ENCODE data around the gene LMO2. TPM values are rescaled to one million over a fixed set of nuclear protein-coding genes. Genes with fewer than 3 reads are reported as not detected.

The LMO2 gene
- total RNA-seq, 1 donor from 2014 or later = 12.7 TPM

GRCh38 chr11:33928564-33928963, 36.7 kb upstream of the LMO2 start:
- Mint-ChIP-seq H3K27ac (no peak overlapping the region), H3K9me3 (no peaks in the 10 kb centered on the region), H3K27me3 (peaks cover 13% of the 10 kb centered on the region), H3K4me3 (no peak overlapping the region), H3K4me1 (ENCODE audit: unreplicated experiment) (peaks cover 29% of the 10 kb centered on the region), H3K36me3 (no peaks in the 10 kb centered on the region)
- TF ChIP-seq, protein P1, sequence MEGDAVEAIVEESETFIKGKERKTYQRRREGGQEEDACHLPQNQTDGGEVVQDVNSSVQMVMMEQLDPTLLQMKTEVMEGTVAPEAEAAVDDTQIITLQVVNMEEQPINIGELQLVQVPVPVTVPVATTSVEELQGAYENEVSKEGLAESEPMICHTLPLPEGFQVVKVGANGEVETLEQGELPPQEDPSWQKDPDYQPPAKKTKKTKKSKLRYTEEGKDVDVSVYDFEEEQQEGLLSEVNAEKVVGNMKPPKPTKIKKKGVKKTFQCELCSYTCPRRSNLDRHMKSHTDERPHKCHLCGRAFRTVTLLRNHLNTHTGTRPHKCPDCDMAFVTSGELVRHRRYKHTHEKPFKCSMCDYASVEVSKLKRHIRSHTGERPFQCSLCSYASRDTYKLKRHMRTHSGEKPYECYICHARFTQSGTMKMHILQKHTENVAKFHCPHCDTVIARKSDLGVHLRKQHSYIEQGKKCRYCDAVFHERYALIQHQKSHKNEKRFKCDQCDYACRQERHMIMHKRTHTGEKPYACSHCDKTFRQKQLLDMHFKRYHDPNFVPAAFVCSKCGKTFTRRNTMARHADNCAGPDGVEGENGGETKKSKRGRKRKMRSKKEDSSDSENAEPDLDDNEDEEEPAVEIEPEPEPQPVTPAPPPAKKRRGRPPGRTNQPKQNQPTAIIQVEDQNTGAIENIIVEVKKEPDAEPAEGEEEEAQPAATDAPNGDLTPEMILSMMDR (conservative IDR thresholded peaks at IDR 0.05) = no peak
- no peak for DNase-seq (ENCODE audit: extremely low spot score, unreplicated experiment)

- Mint-ChIP-seq H3K4me3 (no peak overlapping the region), H3K27ac (no peak overlapping the region), H3K4me1 (ENCODE audit: unreplicated experiment) (peaks cover 15% of the 10 kb centered on the region), H3K36me3 (no peaks in the 10 kb centered on the region), H3K9me3 (no peaks in the 10 kb centered on the region), H3K27me3 (peaks cover 13% of the 10 kb centered on the region)
- no peak for DNase-seq (ENCODE audit: extremely low spot score, unreplicated experiment)
- TF ChIP-seq, protein P1 (conservative IDR thresholded peaks at IDR 0.05) = no peak
Observed at GRCh38 chr11:33926671-33927552, 35.0 kb upstream of the LMO2 start.

GRCh38 chr11:33924341-33924740, 32.5 kb upstream of the LMO2 start:
- TF ChIP-seq, protein P1 (conservative IDR thresholded peaks at IDR 0.05) = no peak
- Mint-ChIP-seq H3K36me3 (no peaks in the 10 kb centered on the region), H3K9me3 (no peaks in the 10 kb centered on the region), H3K27me3 (peaks cover 18% of the 10 kb centered on the region), H3K4me3 (no peak overlapping the region), H3K27ac (no peak overlapping the region), H3K4me1 (ENCODE audit: unreplicated experiment) (no peaks in the 10 kb centered on the region)
- DNase-seq (ENCODE audit: extremely low spot score, unreplicated experiment) = no peak

DNA sequence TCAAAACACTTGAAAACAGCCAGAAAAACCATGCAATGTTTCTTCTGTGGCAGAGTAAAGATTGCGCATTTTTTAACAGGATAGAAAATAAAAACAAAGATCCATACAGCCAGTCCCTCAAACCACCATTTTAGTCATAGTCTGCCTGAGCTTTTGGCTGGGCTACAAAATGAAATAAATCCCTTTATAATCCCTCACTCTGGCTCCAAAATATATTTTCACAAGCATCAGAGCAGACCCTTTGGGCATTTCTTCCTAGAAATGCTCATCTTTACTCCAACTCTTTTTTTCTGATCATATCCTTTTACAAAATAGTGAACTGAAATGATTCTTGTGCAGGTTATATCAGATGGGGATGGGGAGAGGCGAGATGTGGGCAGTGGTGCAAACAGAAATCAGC, 31.8 kb upstream of the LMO2 start:
- no peak overlapping the region for H3K27ac Mint-ChIP-seq
- no peaks in the 10 kb centered on the region for H3K4me1 Mint-ChIP-seq (ENCODE audit: unreplicated experiment)
- H3K9me3 Mint-ChIP-seq = no peaks in the 10 kb centered on the region
- DNase-seq (ENCODE audit: extremely low spot score, unreplicated experiment) = no peak
- TF ChIP-seq, protein P1 (conservative IDR thresholded peaks at IDR 0.05) = no peak
- H3K4me3 Mint-ChIP-seq = no peak overlapping the region
- peaks cover 18% of the 10 kb centered on the region for H3K27me3 Mint-ChIP-seq
- no peaks in the 10 kb centered on the region for H3K36me3 Mint-ChIP-seq

DNA sequence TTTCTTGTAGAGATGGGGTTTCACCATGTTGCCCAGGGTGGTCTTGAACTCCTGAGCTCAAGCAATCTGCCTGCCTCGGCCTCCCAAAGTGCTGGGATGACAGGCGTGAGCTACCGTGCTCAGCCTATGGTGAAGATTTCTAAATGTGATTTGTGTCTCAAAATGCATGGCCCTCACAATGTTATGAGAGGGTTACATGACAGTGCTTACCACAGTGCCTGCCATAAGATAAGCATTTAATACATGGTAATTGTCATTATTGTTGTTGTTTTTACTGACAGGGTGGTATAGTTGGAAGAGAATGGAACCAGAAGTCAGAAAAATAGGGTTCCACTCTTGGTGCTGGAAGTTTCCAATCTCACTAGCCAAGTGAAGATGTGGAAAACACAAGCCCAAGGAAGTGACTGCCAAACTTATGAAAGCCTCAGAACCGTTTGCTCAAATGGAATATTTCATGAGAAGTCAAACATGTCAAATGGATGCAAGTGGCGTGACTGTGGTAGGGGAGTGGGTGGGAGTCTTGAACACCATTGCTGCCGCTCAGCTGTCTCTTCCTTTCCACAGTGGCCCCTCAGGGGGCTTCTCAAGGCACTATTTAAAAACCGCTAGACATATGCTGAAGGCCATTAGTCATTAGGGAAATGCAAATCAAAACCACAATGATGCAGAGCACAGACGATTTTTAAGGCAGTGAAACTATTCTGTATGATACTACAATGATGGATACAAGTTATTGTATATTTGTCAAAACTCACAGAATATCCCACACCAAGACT, 29.1 kb upstream of the LMO2 start:
- Mint-ChIP-seq H3K27ac (no peak overlapping the region), H3K9me3 (no peaks in the 10 kb centered on the region), H3K4me3 (no peak overlapping the region), H3K27me3 (peaks cover 20% of the 10 kb centered on the region), H3K36me3 (no peaks in the 10 kb centered on the region), H3K4me1 (ENCODE audit: unreplicated experiment) (no peaks in the 10 kb centered on the region)
- DNase-seq (ENCODE audit: extremely low spot score, unreplicated experiment) = no peak
- TF ChIP-seq, protein P1 (conservative IDR thresholded peaks at IDR 0.05) = no peak

Data from type B pancreatic cell (in vitro differentiated cells).